Ascending aorta (tissue), 2 donors: ENCODE data around the gene CD163L1. TPM values are rescaled to one million over a fixed set of nuclear protein-coding genes. Genes with fewer than 3 reads are reported as not detected.

ENCODE experiments used
- DNase-seq, 2 donors: peaks; one replicate each; pipeline ENCODE4 v3.0.0-alpha.2; 2019; ENCODE audit warnings: low spot score in 2 of 2
- H3K27ac ChIP-seq, 2 donors: fragments of 200-600 bp; sonication (generic); one replicate each; pipeline ENCODE4 v1.5.1; 2016 to 2017; ENCODE audit warnings: mild to moderate bottlenecking in 1 of 2
- H3K27me3 ChIP-seq: fragments of 200-600 bp; sonication (generic); one replicate; pipeline ENCODE4 v1.5.1; 2017
- H3K36me3 ChIP-seq, 2 donors: fragments of 200-600 bp; sonication (generic); one replicate each; pipeline ENCODE4 v1.5.1; 2016
- H3K4me1 ChIP-seq, 2 donors: fragments of 200-600 bp; sonication (generic); one replicate each; pipeline ENCODE4 v1.5.1; 2016 to 2017; ENCODE audit warnings: mild to moderate bottlenecking in 1 of 2
- H3K4me3 ChIP-seq, 2 donors: fragments of 200-600 bp; sonication (generic); one replicate each; pipeline ENCODE4 v1.5.1; 2016 to 2017; ENCODE audit warnings: mild to moderate bottlenecking in 1 of 2
- H3K9me3 ChIP-seq, 2 donors: fragments of 200-600 bp; sonication (generic); one replicate each; pipeline ENCODE4 v1.5.1; 2016
- CTCF ChIP-seq, 3 experiments: fragments of 200-600 bp in 2 of 3; fragments of 450-650 bp in 1 of 3; sonication (generic) in 2 of 3; IDR thresholded peaks; one replicate each; pipeline ENCODE4 v1.5.1; 2016 to 2019; ENCODE audit warnings: antibody characterized with exemption in 3 of 3, mild to moderate bottlenecking in 1 of 3, moderate library complexity in 1 of 3
- intact Hi-C: fragments of 100-400 bp; cut with DNase I; formaldehyde crosslinking; loops from one replicate; pipeline ENCODE4 v1.15.1; 2023
- total RNA-seq: library from RNA; depleted of rRNA; stranded (reverse); fragments of >200 nt; gene quantifications from one replicate; pipeline ENCODE4 v1.1.0, GENCODE V29; 2016

Gene CD163L1
- total RNA-seq, 1 donor from 2014 or later = not detected

- no peak for DNase-seq
- TF ChIP-seq CTCF (IDR thresholded peaks at IDR 0.05) = no peak
- Histone ChIP-seq H3K27ac (no peak overlapping the region), H3K4me1 (no peaks in the 10 kb centered on the region), H3K4me3 (no peak overlapping the region), H3K27me3 (no peaks in the 10 kb centered on the region), H3K9me3 (no peaks in the 10 kb centered on the region), H3K36me3 (no peaks in the 10 kb centered on the region)
- intact Hi-C loops = no loop called here
These were observed 28.1 kb upstream of the CD163L1 start for GRCh38 chr12:7472060-7472459.

DNA sequence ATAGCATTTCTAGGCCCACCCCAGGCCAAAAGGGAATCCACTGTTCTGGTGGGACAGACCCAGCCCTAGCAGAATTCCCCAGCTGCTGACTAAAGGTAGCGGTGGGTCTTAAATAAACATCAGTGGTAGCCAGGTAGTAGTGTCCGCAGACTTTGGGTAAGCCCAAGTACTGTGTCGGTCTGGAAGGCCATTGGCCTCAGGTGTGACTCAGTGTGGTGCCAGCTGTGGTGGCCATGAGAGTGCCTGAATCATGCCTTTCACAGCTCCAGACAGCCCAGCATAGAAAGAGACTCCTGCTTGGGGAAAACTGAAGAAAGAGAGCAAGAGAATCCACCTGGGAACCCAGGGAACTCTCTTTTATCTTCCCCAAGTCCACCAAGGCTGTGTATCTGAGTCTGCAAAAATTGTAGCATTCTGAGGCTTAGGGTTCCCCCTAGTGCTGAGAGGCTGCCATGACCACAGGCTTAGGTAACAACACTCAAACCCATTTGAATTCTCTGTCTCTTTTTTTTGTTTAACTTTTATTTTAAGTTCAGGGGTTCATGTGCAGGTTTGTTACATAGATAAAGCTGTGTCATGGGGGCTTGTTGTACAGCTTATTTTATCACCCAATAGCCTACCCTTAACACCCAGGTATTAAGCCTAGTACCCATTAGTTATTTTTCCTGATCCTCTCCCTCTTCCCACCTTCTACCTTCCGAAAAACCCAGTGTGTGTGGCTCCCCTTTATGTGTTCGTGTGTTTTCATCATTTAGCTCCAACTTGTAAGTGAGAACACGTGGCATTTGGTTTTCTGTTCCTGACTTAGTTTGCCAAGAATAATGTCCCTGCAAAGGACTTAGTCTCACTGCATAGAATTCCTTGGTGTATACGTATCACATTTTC, 16.7 kb upstream of the CD163L1 start:
- Histone ChIP-seq H3K9me3 (peaks cover 0 to 4% of the 10 kb centered on the region in 2 donors), H3K4me1 (no peaks in the 10 kb centered on the region), H3K27ac (no peak overlapping the region), H3K36me3 (no peaks in the 10 kb centered on the region), H3K4me3 (no peak overlapping the region), H3K27me3 (no peaks in the 10 kb centered on the region)
- intact Hi-C loops = no loop called here
- DNase-seq = no peak
- TF ChIP-seq CTCF (IDR thresholded peaks at IDR 0.05) = peak in 2 of 3 experiments; percentile 36 to 44

- TF ChIP-seq CTCF (IDR thresholded peaks at IDR 0.05) = no peak
- DNase-seq = no peak
- intact Hi-C loops = no loop called here
These were observed 16.0 kb upstream of the CD163L1 start for GRCh38 chr12:7459973-7460372.

DNA sequence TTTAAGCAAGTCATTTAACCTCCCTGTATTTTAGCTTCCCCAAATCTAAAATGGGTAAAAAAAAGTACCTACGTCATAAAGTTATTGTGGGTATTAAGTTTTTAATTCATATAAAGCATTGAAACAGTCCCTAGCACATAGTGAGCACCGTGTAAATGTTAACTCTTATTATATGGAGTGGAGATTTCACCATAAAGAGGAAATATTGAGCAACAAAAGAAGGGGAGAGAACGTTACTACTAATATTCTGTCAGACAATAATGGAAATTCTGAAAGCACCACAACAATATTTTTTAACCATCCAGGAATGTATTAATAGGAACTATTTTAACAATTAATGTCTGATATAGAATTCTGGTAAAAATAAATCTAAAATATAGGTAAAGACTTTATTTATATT, 7.8 kb upstream of the CD163L1 start:
- DNase-seq = no peak
- no peak for TF ChIP-seq CTCF (IDR thresholded peaks at IDR 0.05)

More at GRCh38 chr12:7459973-7460372, 16.0 kb upstream of the CD163L1 start:
- no peaks in the 10 kb centered on the region for H3K9me3 ChIP-seq
- no peak overlapping the region for H3K27ac ChIP-seq
- H3K36me3 ChIP-seq = no peaks in the 10 kb centered on the region
- H3K4me1 ChIP-seq = no peaks in the 10 kb centered on the region
- H3K4me3 ChIP-seq = no peak overlapping the region
- no peaks in the 10 kb centered on the region for H3K27me3 ChIP-seq

GRCh38 chr12:7450667-7451066, 6.7 kb upstream of the CD163L1 start:
- Histone ChIP-seq H3K36me3 (no peaks in the 10 kb centered on the region), H3K9me3 (peaks cover 0 to 7% of the 10 kb centered on the region in 2 donors), H3K4me1 (no peaks in the 10 kb centered on the region), H3K27ac (no peak overlapping the region), H3K27me3 (no peaks in the 10 kb centered on the region), H3K4me3 (no peak overlapping the region)
- intact Hi-C loops = no loop called here
- no peak for TF ChIP-seq CTCF (IDR thresholded peaks at IDR 0.05)
- no peak for DNase-seq

More for the DNA sequence above, 7.8 kb upstream of the CD163L1 start:
- Histone ChIP-seq H3K27ac (no peak overlapping the region), H3K27me3 (no peaks in the 10 kb centered on the region), H3K4me3 (no peak overlapping the region), H3K4me1 (no peaks in the 10 kb centered on the region), H3K9me3 (peaks cover 0 to 7% of the 10 kb centered on the region in 2 donors), H3K36me3 (no peaks in the 10 kb centered on the region)
- intact Hi-C loops = no loop called here
